VCaP (cell line): Measurements from ENCODE around the gene HAND1.

Experiments used
- H3K27ac ChIP-seq: fragments of 450-650 bp; 2 replicates; pipeline ENCODE4 v1.5.1; 2017
- TF ChIP-seq, protein P1 (sequence below): fragments of 450-650 bp; conservative IDR thresholded peaks from 2 replicates; pipeline ENCODE4 v1.5.1; 2017; ENCODE audit warnings: mild to moderate bottlenecking, moderate library complexity

The HAND1 gene

DNA sequence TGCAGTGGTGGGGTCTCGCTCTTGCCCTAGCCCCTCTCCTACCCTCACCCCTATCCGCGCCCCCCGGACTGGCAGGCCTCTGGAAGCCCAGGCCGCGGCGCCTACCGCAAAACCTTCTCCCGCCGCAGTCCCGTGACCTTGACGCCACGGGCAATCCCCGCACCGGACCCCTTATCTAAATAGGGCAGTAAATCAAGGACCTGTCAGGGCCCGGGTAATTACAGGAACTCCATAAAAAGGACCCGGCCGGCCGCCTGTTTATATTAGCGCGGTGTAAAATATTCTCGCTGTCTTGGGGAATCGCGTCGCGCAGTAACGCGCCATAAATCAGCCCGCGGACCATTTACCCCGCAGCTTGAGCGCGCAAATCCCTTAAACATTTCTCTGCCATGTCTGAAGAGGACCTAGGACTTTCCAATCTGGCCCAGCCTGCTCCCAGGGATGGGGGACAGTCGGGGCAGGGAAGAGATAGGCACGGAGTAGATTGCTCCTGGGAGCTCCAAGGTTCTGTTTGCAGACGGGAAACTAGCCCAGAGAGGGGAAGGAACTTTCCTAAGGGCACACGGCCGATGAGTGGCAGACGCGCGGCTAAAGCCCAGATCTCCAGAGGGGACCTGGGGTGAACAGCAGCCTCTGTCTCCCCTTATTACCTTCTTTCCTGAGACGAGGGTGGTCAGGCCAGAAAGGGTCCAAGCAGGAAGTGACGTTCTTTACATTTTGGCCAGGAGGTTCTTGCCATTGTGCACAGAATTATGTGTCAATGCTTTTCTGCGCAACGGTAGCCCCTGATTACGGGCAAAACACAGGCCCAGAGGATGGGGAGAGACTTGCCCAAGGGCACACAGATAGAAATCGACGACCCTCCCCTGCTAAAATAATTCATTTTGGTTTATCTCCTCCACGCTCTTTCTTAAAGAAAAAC, 4.8 kb upstream of the HAND1 start:
- TF ChIP-seq, protein P1, sequence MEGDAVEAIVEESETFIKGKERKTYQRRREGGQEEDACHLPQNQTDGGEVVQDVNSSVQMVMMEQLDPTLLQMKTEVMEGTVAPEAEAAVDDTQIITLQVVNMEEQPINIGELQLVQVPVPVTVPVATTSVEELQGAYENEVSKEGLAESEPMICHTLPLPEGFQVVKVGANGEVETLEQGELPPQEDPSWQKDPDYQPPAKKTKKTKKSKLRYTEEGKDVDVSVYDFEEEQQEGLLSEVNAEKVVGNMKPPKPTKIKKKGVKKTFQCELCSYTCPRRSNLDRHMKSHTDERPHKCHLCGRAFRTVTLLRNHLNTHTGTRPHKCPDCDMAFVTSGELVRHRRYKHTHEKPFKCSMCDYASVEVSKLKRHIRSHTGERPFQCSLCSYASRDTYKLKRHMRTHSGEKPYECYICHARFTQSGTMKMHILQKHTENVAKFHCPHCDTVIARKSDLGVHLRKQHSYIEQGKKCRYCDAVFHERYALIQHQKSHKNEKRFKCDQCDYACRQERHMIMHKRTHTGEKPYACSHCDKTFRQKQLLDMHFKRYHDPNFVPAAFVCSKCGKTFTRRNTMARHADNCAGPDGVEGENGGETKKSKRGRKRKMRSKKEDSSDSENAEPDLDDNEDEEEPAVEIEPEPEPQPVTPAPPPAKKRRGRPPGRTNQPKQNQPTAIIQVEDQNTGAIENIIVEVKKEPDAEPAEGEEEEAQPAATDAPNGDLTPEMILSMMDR = no peak
- H3K27ac ChIP-seq = no peak overlapping the region

DNA sequence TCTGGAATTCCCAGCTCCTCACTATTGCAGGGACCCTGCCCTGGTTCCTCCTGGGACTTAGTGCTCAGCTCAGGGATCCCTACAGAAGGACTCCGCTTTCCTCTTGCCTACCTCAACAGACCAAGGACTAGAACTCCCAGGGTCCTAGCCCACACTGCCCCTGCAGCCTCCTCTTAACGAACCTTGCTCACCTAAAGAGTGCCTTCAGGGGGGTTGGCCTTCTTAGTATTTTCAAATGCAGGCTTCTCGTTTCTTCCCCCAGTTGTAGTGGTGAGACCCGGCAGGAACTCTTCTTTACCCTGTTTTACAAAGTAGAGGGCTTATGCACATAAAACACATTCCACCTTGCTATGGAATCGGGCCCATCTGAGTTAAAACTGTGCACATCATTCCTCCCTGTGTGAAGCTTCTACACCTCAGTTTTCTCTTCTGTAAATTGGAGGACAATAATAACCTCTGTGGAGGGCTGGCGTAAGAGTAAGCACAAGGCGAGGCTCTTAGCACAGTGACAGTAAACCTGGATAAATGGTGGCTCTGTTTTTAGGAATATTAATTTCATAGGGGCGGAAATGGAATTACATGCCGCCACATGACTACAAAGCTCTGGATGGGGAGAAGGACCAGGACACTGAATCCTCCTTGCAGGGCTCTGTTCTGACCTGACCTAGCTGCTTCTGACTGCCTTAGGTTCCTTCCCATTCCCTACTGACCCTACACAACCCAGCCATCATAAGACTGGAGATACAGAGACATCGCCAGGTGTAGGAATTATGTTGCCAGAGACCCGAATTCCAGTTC, 3.8 kb upstream of the HAND1 start:
- TF ChIP-seq, protein P1 = no peak
- no peak overlapping the region for H3K27ac ChIP-seq

DNA sequence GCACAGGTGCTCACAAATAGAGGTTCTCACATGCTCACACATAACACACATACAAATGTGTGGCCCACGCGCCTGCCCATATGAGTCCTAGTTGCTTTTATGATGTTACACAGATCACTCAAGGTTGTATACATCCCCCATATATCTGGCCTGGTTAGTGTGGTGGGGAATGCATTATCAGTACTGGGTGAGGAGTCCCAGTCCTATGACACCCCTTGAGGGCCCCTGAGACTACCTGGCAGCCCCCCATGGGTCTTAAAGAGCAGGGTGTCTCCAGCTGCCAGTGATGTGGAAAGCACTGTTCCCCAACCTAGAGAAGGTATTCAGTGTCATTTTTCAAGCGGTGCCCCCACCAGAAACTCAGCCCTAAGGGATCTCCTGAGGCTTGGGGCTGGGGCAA, 2.8 kb upstream of the HAND1 start:
- TF ChIP-seq, protein P1 = no peak
- no peak overlapping the region for H3K27ac ChIP-seq

DNA sequence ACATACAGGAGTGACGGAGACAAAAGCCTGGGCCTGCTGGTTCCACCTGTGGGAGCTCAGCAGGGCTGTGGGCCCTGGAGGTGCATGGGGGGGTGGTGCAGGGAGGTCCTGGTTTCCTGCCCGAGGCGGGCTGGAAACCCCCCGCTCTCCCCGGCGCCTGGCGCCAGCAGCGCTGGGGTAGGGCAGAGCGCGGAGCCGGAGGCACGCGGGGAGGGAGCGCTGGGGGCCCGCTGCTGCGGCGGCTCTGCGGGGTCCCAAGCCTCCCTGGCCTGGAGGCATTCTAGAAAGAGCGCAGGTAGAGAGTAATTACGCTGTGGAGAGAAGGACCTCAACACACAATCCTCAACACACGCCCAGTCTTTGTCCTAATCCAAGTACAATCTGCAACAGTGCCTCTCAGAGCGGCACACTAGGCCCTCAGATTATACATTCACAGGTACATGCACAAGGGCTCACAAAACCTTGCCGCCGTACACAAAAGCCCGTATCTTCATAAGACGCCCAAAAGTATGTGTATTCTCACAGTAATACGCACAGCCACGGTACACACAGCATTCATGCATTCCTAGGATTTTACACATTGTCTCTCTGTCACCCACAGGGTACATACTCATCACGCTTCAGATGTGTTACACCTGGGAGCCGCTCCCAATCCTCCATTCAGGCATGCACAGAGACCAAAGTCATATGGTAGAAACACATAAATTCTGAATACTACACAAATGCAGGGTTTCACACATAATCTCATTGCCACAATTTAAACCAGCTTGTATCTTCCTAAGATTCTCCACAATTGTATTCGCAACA, 2.1 kb upstream of the HAND1 start:
- TF ChIP-seq, protein P1 = no peak
- no peak overlapping the region for H3K27ac ChIP-seq

DNA sequence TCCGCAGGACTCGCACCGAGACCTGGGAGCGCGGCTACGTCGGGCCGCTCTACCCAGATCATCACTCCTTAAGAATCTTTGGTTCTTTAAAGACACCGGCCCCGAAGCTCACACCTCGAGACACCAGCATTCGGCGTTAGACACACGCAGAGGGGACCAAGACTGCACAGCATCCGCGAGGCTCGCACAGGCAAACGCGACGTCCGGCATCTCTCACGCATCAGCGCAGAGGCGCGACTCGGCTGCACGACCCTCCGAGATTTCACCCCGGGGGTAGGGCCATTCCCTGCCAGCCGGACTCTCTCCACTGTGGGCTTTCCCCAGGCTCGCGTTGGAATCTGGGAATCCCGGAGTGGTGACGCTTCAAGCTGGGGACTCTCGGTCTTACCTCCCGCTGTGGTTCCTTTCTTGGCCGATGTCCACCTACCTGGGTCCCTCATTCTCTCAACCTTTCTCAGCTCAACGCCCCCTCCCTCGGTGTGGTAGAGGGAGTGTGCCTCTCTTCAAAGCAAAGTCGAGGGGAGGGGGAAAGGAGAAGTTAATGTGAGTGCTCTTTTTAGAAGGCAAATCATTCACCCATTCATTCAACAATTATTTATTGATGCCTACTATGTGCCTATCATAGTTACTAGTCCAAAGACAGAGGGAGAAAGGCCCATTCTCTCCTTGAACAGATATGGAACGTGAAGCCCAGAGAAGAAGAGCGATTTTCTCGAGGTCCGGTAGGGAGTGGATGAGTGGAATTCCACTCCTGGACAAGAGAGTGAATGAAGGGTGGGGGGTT, 1.3 kb upstream of the HAND1 start:
- H3K27ac ChIP-seq = no peak overlapping the region
- TF ChIP-seq, protein P1 = no peak

DNA sequence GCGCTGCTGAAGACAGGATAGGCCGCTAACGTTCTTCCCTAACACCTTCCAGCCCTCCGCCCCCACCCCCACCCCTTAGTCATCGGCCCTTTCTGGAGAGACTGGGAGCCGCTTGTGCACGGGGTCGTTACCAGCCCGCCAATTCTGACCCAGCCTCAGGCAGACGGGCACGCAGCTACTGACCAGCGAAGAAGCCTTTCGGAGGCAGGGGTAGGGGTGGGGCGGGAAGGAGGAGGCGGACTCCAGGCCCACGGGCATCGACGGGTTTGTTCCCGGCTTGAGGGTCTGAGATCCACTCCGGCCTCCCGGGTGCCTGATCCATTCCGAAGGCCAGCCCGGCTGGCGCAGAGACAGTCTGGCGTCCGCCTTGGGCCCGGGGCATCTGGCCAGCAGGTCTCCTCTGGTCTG, 729 bp upstream of the HAND1 start:
- no peak overlapping the region for H3K27ac ChIP-seq
- TF ChIP-seq, protein P1 = no peak
